ENCODE measurements around the gene NOP10.

NOP10 gene

GRCh38 chr15:34297059-34297458, 45.9 kb downstream of the NOP10 start:
- no peaks in the 10 kb centered on the region for H3K9me3 ChIP-seq
- H3K27ac ChIP-seq = peak overlapping the region; percentile 9
- no peak overlapping the region for H3K4me3 ChIP-seq (ENCODE audit: low read depth in 1 of 2, low read length in 1 of 2)
- H3K27me3 ChIP-seq = no peaks in the 10 kb centered on the region
- peaks cover 20% of the 10 kb centered on the region for H3K36me3 ChIP-seq
- no peak for TF ChIP-seq CTCF (IDR thresholded peaks at IDR 0.05)
- H3K4me1 ChIP-seq (ENCODE audit: control insufficient read depth in 1 of 2, insufficient read depth in 1 of 2, low read depth in 1 of 2, low read length in 1 of 2) = no peaks in the 10 kb centered on the region

- H3K9me3 ChIP-seq = no peaks in the 10 kb centered on the region
- no peak overlapping the region for H3K27ac ChIP-seq
- H3K4me1 ChIP-seq (ENCODE audit: control insufficient read depth in 1 of 2, insufficient read depth in 1 of 2, low read depth in 1 of 2, low read length in 1 of 2) = no peaks in the 10 kb centered on the region
- no peaks in the 10 kb centered on the region for H3K27me3 ChIP-seq
- no peak overlapping the region for H3K4me3 ChIP-seq (ENCODE audit: low read depth in 1 of 2, low read length in 1 of 2)
- H3K36me3 ChIP-seq = peaks cover 22% of the 10 kb centered on the region
- no peak for TF ChIP-seq CTCF (IDR thresholded peaks at IDR 0.05)
These were observed 50.3 kb downstream of the NOP10 start for GRCh38 chr15:34292621-34293020.

Data from neutrophil (primary cell).